Suprapubic skin (tissue), 4 donors: ENCODE measurements around the gene GNA14. TPM values are rescaled to one million over a fixed set of nuclear protein-coding genes. Genes with fewer than 3 reads are reported as not detected.

Experiments
- DNase-seq, 2 donors: peaks; one replicate each; pipeline ENCODE4 v3.0.0-alpha.2; 2019; ENCODE audit warnings: low spot score in 2 of 2
- H3K27ac ChIP-seq: fragments of 200-600 bp; sonication (generic); one replicate; pipeline ENCODE4 v1.5.1; 2019
- H3K27me3 ChIP-seq: fragments of 200-600 bp; sonication (generic); one replicate; pipeline ENCODE4 v1.5.1; 2019
- H3K36me3 ChIP-seq: fragments of 200-600 bp; sonication (generic); one replicate; pipeline ENCODE4 v1.5.1; 2019
- H3K4me1 ChIP-seq: fragments of 200-600 bp; sonication (generic); one replicate; pipeline ENCODE4 v1.5.1; 2019
- H3K4me3 ChIP-seq: fragments of 200-600 bp; sonication (generic); one replicate; pipeline ENCODE4 v1.5.1; 2019; ENCODE audit warnings: mild to moderate bottlenecking
- H3K9me3 ChIP-seq: fragments of 200-600 bp; sonication (generic); one replicate; pipeline ENCODE4 v1.5.1; 2019
- CTCF ChIP-seq, 2 donors: fragments of 200-600 bp in 1 of 2; fragments of 450-650 bp in 1 of 2; sonication (generic) in 1 of 2; IDR thresholded peaks; one replicate each; pipeline ENCODE4 v1.5.1; 2016 to 2019; ENCODE audit warnings: antibody characterized with exemption in 2 of 2, mild to moderate bottlenecking in 1 of 2, moderate library complexity in 1 of 2
- EP300 ChIP-seq: sonication (generic); formaldehyde crosslinking; IDR thresholded peaks from one replicate; pipeline ENCODE4 v1.6.1; 2017; ENCODE audit warnings: antibody characterized with exemption
- POLR2A ChIP-seq, 2 donors: fragments of 450-650 bp; IDR thresholded peaks; one replicate each; pipeline ENCODE4 v1.6.1; 2017; ENCODE audit warnings: antibody characterized with exemption in 2 of 2, mild to moderate bottlenecking in 2 of 2, moderate library complexity in 2 of 2
- POLR2AphosphoS5 ChIP-seq, 3 donors: sonication (generic); formaldehyde crosslinking; IDR thresholded peaks; one replicate each; pipeline ENCODE4 v1.6.1; 2017; ENCODE audit warnings: antibody characterized with exemption in 3 of 3
- WGBS: methylation state at CpG from one replicate; pipeline ENCODE4 v1.1.5; 2018; 5-methylcytosine and 5-hydroxymethylcytosine counted together
- total RNA-seq, 4 donors: library from RNA; depleted of rRNA; stranded (reverse); fragments of >200 nt; gene quantifications; one replicate each; pipeline ENCODE4 v1.1.0, GENCODE V29; 2016

The GNA14 gene
- total RNA-seq, 4 donors from 2014 or later: 0.42 to 4.2 (median 2.0) TPM

GRCh38 chr9:77651203-77651602 is 3.1 kb upstream of the GNA14 start:
- Histone ChIP-seq H3K27me3 (peaks cover 19% of the 10 kb centered on the region), H3K36me3 (no peaks in the 10 kb centered on the region), H3K4me3 (no peak overlapping the region), H3K27ac (no peak overlapping the region), H3K9me3 (no peaks in the 10 kb centered on the region), H3K4me1 (peaks cover 20% of the 10 kb centered on the region)
- 92% methylated on average over 3 of the region's 3 CpGs for WGBS
- TF ChIP-seq CTCF (IDR thresholded peaks at IDR 0.05) (no peak), POLR2AphosphoS5 (IDR thresholded peaks at IDR 0.05) (no peak), EP300 (no peak), POLR2A (IDR thresholded peaks at IDR 0.05) (no peak)
- DNase-seq: no peak

- WGBS: 69% methylated on average over 10 of the region's 10 CpGs
- peaks cover 23% of the 10 kb centered on the region for H3K27me3 ChIP-seq
- H3K27ac ChIP-seq: no peak overlapping the region
- H3K4me1 ChIP-seq: peaks cover 20% of the 10 kb centered on the region
- DNase-seq: no peak
- TF ChIP-seq EP300: no peak
- peak in 1 of 2 donors; percentile 9 for TF ChIP-seq CTCF (IDR thresholded peaks at IDR 0.05)
- H3K36me3 ChIP-seq: no peaks in the 10 kb centered on the region
- H3K9me3 ChIP-seq: no peaks in the 10 kb centered on the region
- peak overlapping the region; percentile 60 for H3K4me3 ChIP-seq
Measured at GRCh38 chr9:77649109-77649812, 1.1 kb upstream of the GNA14 start.

- peak overlapping the region; percentile 60 for H3K4me3 ChIP-seq
- 80% methylated on average over 11 of the region's 83 CpGs for WGBS
- peaks cover 23% of the 10 kb centered on the region for H3K27me3 ChIP-seq
- no peaks in the 10 kb centered on the region for H3K36me3 ChIP-seq
- DNase-seq: no peak
- H3K27ac ChIP-seq: no peak overlapping the region
- no peaks in the 10 kb centered on the region for H3K9me3 ChIP-seq
- no peak for TF ChIP-seq EP300
- no peak for TF ChIP-seq CTCF (IDR thresholded peaks at IDR 0.05)
- no peak for TF ChIP-seq POLR2AphosphoS5 (IDR thresholded peaks at IDR 0.05)
- no peak for TF ChIP-seq POLR2A (IDR thresholded peaks at IDR 0.05)
- peaks cover 20% of the 10 kb centered on the region for H3K4me1 ChIP-seq
Measured at GRCh38 chr9:77647267-77648233, 572 bp downstream of the GNA14 start.

GRCh38 chr9:77643871-77644270 is 4.3 kb downstream of the GNA14 start:
- Histone ChIP-seq H3K27me3 (peaks cover 23% of the 10 kb centered on the region), H3K4me3 (no peak overlapping the region), H3K9me3 (no peaks in the 10 kb centered on the region), H3K36me3 (no peaks in the 10 kb centered on the region), H3K27ac (no peak overlapping the region), H3K4me1 (peaks cover 17% of the 10 kb centered on the region)
- TF ChIP-seq CTCF (IDR thresholded peaks at IDR 0.05): no peak
- TF ChIP-seq EP300: no peak
- no peak for TF ChIP-seq POLR2A (IDR thresholded peaks at IDR 0.05)
- TF ChIP-seq POLR2AphosphoS5 (IDR thresholded peaks at IDR 0.05): no peak
- DNase-seq: no peak
- 77% methylated on average over 5 of the region's 5 CpGs for WGBS
